ENCODE data around the gene CEP104. TPM values are rescaled to one million over a fixed set of nuclear protein-coding genes. Genes with fewer than 3 reads are reported as not detected.

Gene CEP104
- total RNA-seq (2021; ENCODE audit: unreplicated experiment): 44.1 TPM
- 18.4 TPM in 2 replicates for polyA plus RNA-seq (2012)
- Bru-seq, nascent RNA: percentile 57 among the genes with signal in this experiment
- BruChase-seq, experiment 1, labeled RNA remaining after a 6-hour chase: percentile 79 among the genes with signal in this experiment
- BruChase-seq, experiment 2, labeled RNA remaining after a 2-hour chase: percentile 72 among the genes with signal in this experiment
- long read RNA-seq, full-length matches to known transcripts: 8 of 41 reads
- long read RNA-seq, partial matches to known transcripts: 25 of 41 reads
- long read RNA-seq, other reads (novel, unspliced or antisense): 8 of 41 reads

- Histone ChIP-seq H3K27ac (ENCODE audit: low read depth, low read length) (peak within 1 kb of the TSS; percentile 53), H3K4me2 (ENCODE audit: low read length) (peak within 1 kb of the TSS; percentile 89), H3K4me3 (replicated peaks in 1 of 2; ENCODE audit: low read depth in 1 of 2, low read length in 2 of 2) (peak within 1 kb of the TSS; percentile 70 to 93), H2AFZ (ENCODE audit: low read depth, low read length, poor library complexity, severe bottlenecking) (no peak within 1 kb of the TSS), H3K36me3 (ENCODE audit: control insufficient read depth in 1 of 2, insufficient read depth in 2 of 2, low read length in 2 of 2) (no peaks in the 10 kb centered on the region; a peak in 1 of 4 replicates), H3K4me1 (ENCODE audit: control insufficient read depth in 1 of 2, insufficient read depth in 2 of 2, low read length in 2 of 2) (peaks cover 9 to 19% of the 10 kb centered on the region in 2 experiments; a peak in 3 of 4 replicates), H3K9me3 (ENCODE audit: control insufficient read depth in 1 of 2, insufficient read depth in 1 of 2, low read depth in 1 of 2, low read length in 2 of 2) (no peaks in the 10 kb centered on the region), H3K9ac (ENCODE audit: low read length) (peak within 1 kb of the TSS; percentile 60), H3K79me2 (ENCODE audit: insufficient read depth, low read length) (peaks cover 17% of the 10 kb centered on the region), H3K9me2 (ENCODE audit: insufficient read depth) (no peaks in the 10 kb centered on the region), H4K20me1 (ENCODE audit: insufficient read depth) (no peaks in the 10 kb centered on the region), H3K27me3 (ENCODE audit: insufficient read depth, low read length) (no peaks in the 10 kb centered on the region)
- ATAC-seq (peak; percentile 96), DNase-seq (ENCODE audit: low read depth, low spot score) (peak; percentile 97)
- RAD21 ChIA-PET (ENCODE audit: low non-redundant PET in 1 of 2, low total read pairs in 2 of 2, uncharacterized antibody in 2 of 2, unreplicated experiment in 2 of 2): interaction anchor here in 1 of 2 experiments (0.6 kb wide), 1 partner anchor 150 kb away, joined by 4 read pairs; no protein-coding TSS in a partner anchor
- POLR2A ChIA-PET: interaction anchor here (1.5 kb wide), 1 partner anchor 43 kb away, joined by 4 read pairs; the partner anchor contains the start of gene C1orf174
- BruUV-seq (replicated peaks): no TSS peak
- intact Hi-C loops (cut with micrococcal nuclease): loop anchor here (1.0 to 5.0 kb wide), 2 partner anchors 43 to 405 kb away; partner anchors contain the start of genes ARHGEF16 and C1orf174
- CTCF ChIA-PET: interaction anchor here (1.3 to 2.5 kb wide), 2 partner anchors 42 to 50 kb away, joined by 3 to 12 read pairs; partner anchors contain the start of gene C1orf174
- TF ChIP-seq, protein P1, sequence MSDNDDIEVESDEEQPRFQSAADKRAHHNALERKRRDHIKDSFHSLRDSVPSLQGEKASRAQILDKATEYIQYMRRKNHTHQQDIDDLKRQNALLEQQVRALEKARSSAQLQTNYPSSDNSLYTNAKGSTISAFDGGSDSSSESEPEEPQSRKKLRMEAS (IDR thresholded peaks at IDR 0.05): peak; percentile 99
- no peak for TF ChIP-seq FOSL1 (IDR thresholded peaks at IDR 0.05; ENCODE audit: low read depth)
- peak; percentile 80; the same call in 1 of the 2 replicates for TF ChIP-seq CBX3 (IDR thresholded peaks at IDR 0.05; ENCODE audit: low read depth)
- TF ChIP-seq POLR2AphosphoS5 (IDR thresholded peaks at IDR 0.05; ENCODE audit: low read depth, low read length): peak; percentile 92
- TF ChIP-seq TCF7L2 (IDR thresholded peaks at IDR 0.05; ENCODE audit: borderline replicate concordance, extremely low read depth, insufficient read depth, insufficient read length): no peak
- TF ChIP-seq CEBPB (IDR thresholded peaks at IDR 0.05; ENCODE audit: low read depth): no peak
- TF ChIP-seq ZBTB33 (IDR thresholded peaks at IDR 0.05; ENCODE audit: extremely low read depth, insufficient replicate concordance, low read length): peak; percentile 54
- no peak; the same call in 1 of the 2 replicates for TF ChIP-seq SRF (IDR thresholded peaks at IDR 0.05; ENCODE audit: low read depth)
- TF ChIP-seq EZH2 (IDR thresholded peaks at IDR 0.05): no peak
- TF ChIP-seq CTCF (IDR thresholded peaks at IDR 0.05 in 2 of 3, conservative IDR thresholded peaks at IDR 0.05 in 1 of 3; ENCODE audit: borderline replicate concordance in 1 of 3, insufficient read depth in 1 of 3, low read depth in 2 of 3, low read length in 2 of 3): peak; percentile 26 to 44 (median 28); a peak in 5 of 6 replicates
- peak; percentile 77 for TF ChIP-seq ZFX (IDR thresholded peaks at IDR 0.05)
- no peak for TF ChIP-seq EZH2phosphoT487 (IDR thresholded peaks at IDR 0.05; ENCODE audit: borderline replicate concordance)
- peak; percentile 71 for TF ChIP-seq RAD21 (IDR thresholded peaks at IDR 0.05; ENCODE audit: low read depth)
- TF ChIP-seq EGR1 (IDR thresholded peaks at IDR 0.05; ENCODE audit: low read depth): no peak
- no peak for TF ChIP-seq ZNF274 (IDR thresholded peaks at IDR 0.05; ENCODE audit: low read depth, low read length)
These were observed at the start of gene CEP104, which contains the start of gene DFFB for GRCh38 chr1:3856923-3857790. Gene CEP104, minus strand, starts transcription at chr1:3857211. Its CDS starts 4,804 bp downstream, at chr1:3852407. Gene DFFB, plus strand, starts transcription at chr1:3857476. Its CDS starts 128 bp downstream, at chr1:3857604.

All from HCT116 (cell line).